DMS153 (cell line): ENCODE measurements around the gene KRT4.
"Not testable (repeated sequence)": the region's sequence is repeated elsewhere in the genome, so short reads cannot be mapped to it uniquely, and the experiment has no call there.

ENCODE experiments used
- DNase-seq: peaks from one replicate; lab custom pipeline; 2025; lab: John Stamatoyannopoulos, UW

The KRT4 gene

DNA sequence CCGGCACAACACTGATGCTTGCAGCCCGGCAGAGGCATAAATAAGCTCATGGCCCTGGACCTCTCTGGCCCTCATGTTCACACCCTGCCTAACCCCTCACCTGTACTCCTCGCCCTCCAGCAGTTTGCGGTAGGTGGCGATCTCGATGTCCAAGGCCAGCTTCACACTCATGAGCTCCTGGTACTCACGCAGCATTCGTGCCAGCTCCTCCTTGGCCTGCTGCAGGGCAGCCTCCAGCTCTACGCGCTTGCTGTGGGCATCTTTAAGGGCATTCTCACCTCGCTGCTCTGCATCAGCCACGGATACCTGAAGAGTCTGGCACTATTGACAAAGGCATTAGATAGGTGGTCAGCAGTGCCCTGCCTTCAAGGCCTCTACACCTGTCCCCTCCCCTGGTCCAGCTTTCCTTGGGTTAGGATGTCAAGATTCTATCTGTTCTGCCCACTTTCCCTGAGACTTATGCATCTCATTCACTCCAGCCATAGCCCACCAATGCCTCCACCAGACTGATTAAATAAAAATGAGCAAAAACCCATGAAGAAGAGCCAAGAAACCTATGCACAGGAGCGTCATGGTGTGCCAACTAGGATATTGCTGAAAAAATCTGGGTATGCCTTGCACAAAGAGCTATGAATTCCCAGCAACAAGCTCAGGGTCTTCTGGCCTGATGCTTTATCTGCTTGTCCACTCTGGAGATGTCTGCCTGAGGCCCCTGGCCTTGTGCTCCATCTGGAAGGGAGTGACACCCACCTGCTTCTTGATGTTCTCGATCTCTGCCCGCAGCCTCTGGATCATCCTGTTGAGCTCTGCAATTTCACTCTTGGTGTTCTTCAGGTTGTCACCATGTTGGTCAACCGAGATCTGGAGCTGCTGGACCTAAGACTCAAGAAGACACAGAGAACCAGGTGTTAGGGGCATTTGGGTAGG lies 6.1 kb downstream of the KRT4 start:
- DNase-seq, result no peak

GRCh38 chr12:52806821-52807543 lies 6.9 kb downstream of the KRT4 start:
- no peak for DNase-seq

DNA sequence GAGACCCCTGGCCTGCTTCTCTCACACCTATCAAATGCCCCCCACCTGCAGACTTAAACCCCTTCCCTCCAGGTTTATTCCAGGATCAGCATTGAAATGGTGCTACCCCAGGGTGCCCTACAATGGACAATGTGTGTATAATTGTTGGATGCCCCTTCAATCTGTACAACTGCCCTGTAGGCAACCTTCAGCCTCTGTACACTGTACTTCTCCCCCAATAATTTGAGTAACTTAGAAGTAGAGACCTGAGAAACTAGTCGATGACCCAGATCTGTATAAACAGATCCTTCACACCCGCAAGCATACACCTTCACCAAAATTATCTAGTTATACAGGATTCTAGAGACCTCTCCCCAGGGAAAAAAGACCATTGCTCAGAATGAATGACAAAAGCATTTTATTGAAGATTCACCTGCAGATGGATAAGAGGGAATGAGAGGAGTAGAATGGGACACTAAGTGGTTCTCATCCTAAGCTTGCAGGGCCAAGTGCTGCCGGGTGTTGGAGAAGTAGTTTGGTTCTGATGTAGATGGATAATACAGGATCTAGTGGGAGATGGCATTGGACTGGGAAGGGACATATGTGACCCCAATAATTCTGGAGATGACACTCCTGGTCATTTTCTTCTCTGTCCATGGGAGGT lies 7.6 kb downstream of the KRT4 start:
- DNase-seq, result no peak

GRCh38 chr12:52805739-52806138 lies 8.2 kb downstream of the KRT4 start:
- DNase-seq, result no peak

- no peak for DNase-seq
Measured at GRCh38 chr12:52805000-52805399, 8.9 kb downstream of the KRT4 start.

- DNase-seq, result no peak
Measured at GRCh38 chr12:52802442-52802841, 11.5 kb downstream of the KRT4 start.

DNA sequence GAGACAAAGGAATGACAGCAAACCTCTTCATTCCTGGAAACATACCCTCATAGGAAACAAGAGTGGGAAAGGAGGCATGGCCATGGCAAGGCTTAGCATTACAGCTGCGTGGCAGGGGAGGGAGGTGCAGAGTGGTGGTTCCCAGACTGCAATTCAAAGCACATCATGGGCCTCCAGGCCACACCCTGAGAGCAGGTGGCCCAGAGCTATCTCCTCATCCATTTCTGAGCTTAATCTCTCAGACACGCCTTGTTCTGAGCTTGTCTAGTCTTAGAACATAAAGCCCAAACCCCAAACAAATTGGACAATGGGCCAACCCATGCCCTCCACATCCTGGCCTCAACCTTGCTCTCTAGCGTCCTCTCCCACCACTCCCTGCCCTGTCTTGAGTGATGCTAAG lies 12.1 kb downstream of the KRT4 start:
- DNase-seq, result no peak

GRCh38 chr12:52800259-52800917 lies 13.5 kb downstream of the KRT4 start:
- no peak for DNase-seq

DNA sequence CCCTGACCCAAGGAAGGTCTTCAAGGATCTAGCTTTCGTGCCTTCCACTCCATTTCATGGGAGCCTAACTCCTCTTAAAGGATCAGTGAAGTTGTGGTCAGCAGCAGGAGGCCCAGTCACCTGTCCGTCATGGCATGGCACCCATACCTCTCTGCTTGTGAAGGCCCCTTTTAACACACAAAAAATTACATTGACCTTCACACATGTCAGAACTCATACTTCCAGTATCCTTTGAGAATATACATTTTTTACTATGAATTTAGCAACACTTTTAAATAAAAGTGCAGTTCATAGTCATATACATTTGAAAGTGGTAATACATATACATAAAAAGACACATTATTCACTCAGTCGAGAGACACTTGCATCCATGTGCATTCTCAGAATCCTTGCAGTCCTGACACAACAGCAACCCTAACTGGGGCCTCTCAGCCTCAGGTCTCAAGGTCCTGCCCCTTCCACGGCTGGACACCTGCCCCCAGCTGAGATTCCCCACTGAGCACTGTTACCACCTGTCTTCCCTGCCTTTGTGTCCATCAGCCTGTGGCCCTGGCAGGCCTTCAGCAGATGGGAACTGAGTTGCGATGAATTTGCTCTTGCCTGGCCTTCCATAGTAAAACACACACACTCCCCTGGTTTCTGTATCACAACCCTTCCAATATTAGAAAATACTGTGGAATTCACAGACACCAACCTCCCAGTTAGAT lies 14.3 kb downstream of the KRT4 start:
- DNase-seq, result no peak

DNA sequence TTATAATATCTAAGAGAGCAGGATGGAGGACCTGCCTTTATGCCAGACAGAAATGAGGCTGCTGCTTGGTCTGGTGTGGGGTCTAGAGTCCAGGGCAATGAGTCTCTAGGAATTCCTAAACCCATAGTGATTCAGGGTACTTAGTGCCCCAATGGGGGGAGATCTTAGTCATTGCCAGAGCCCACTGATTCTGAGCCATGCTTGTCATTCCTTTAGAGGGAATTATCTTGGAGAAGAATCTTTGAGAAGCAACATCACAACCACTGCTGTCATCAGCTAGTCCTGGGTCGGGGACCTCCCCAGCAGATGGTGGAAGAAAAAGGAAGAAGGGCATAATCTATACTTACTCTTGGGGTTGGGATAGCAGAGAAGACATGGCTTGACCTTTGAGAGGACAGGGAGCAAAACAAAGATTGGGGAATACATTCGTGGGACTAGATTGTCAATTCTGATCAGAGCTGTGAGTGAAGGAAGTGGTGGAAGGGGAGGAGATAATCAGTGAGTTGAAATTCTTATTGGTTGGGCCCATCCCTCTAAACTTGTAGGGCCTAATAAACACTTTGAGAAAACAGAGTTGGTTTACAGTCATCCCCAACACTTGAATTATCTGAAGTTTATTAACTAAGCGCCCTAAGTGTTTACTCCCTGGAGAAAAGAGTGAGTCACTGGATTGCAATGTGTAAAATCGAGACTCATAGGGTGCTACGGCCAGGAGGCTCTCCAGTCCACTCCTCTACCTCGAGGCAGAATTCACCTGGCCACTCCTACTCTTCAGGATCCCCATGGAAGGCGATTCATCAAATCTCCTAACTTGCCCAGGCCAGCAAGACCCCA lies 15.0 kb downstream of the KRT4 start:
- no peak for DNase-seq

DNA sequence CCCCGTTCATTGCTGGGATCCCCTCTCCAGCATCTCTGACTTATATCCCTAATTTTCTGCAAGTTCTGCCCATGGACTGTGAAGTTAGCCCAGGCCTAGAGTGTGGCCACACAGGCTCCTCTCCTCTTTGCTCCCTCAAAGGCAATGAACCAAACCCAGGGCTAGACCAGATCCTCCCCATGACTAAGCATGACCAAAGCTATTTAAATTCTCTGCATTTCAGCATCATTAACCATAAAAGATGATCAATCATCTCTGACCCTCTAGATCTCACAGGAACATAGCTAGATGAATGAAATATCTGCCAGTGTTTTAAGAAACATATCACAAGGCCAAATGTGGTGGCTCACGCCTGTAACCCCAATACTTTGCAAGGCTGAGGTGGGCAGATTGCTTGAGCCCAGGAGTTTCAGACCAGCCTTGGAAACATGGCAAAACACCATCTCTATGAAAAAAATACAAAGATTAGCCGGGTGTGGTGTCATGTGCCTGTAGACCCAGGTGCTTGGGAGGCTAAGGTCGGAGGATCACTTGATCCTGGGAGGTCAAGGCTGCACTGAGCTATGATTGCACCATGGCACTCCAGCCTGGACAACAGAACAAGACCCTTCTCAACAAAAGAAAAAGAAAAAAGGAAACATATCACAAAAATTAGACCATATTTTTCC lies 15.8 kb downstream of the KRT4 start:
- no peak for DNase-seq

GRCh38 chr12:52797529-52797894 lies 16.4 kb downstream of the KRT4 start:
- DNase-seq, result no peak

- DNase-seq, result no peak
Measured at GRCh38 chr12:52796839-52797528, 16.9 kb downstream of the KRT4 start.

DNA sequence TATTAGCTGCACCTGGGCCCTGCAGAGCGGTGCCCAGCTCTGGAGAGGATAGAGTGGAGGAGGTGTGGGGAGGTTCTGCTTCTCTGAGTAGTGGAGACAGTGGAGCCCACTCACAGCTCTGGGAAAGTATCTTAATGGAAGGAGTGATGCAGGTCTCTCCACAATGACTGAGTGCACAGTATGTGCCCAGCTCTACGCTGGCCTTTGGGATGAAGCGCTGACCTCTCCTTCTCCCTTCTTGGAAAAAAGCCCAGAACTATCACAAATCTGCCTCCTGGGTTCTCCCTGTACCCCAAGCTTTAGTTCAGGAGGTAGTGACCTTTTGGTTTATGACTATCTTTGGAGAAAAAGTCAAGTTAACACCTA lies 17.5 kb downstream of the KRT4 start:
- no peak for DNase-seq

DNA sequence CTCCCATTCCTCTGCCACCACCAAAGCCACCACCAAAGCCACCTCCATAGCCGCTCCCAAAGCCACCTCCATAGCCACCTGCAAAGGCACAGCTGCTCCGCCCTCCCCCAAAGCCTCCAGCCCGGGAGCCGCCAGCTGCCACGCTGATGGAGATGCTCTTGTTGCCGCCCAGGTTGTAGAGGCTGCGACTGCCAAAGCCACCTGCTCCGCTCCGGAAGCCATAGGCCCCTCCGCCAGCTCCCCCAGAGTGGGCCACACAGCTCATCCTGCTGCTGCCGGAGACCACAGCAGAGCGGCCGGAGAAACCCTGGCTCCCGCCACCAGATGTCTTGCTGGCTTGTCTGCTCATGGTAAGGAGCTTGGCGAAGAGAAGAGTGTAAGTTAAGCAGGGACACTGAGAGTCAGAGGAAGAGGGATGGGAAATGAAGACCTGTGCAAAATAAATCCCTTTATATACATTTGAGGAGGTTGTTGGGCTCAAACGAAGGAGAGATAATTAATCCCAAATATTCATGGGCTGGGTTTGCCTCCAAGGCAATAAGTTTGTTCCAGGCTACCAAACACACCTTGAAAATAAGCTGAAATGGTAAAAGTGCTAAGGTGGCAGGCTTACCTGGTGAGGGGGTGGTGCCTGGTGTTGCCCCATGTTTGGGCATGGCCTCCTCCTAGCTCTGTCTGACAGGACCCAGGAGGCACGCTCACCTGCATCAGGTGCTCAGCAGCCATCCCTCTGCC lies 18.1 kb downstream of the KRT4 start, which contains the start of gene KRT3:
Gene KRT3 (minus strand): TSS at position 424 of the 735 bp plus-strand sequence. CDS start 75 bp downstream, at position 349.
- no peak for DNase-seq

DNA sequence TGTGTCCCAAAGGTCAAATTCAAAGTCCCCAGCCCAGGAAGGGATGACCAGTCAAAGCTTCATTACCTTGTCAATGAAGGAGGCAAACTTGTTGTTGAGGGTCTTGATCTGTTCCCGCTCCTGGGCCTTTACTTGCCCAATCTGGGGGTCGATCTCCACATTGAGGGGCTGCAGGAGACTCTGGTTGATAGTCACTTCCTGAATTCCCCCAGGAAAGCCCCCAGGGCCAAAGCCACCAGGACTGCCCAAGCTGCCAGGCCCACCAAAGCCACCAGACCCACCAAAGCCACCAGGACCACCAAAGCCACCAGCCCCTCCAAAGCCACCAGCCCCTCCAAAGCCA lies 18.6 kb downstream of the KRT4 start:
- DNase-seq, result not testable (repeated sequence)

DNA sequence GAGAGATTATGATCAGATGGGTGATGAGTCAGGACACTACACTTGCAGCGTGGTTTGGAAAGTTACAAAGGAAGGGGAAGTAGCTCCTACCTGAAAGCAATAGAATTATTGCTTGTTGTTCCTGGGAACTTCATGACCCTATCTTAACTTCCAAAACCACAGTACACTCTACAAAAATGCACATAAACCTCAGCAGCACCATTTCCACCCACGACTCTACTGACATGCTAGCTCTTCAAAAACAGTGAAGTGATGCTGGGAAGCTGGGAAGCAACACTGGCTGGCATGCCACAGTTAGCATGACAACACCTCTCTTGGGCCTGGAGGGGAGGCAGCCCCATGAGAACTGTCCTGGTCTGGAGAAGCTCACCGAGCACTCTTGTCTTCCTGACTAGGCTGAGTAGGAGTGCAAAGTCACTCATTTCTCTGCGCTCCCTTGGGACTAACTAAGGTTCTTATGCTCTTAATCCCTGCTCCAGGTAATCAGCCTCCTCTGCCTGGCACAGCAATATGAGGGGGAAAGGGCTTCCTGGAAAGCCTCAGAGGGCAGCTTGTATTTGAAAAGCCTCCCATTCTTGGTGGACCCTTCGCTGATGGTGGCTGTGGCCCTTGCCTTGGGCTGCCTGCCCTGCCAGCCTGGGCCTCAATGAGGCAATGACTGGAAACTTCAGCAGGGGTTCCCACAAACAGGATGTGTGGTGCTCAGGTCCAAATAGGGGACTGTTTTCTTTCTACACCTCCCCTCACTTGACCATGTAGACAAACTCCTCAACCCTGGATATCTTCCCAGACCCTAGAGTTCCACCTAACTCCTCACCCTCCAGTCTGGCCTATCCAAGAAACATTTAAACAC lies 19.2 kb downstream of the KRT4 start:
- DNase-seq, result no peak
